Keratinocyte (primary cell): ENCODE measurements around the gene PLA2G2E. TPM values are rescaled to one million over a fixed set of nuclear protein-coding genes. Genes with fewer than 3 reads are reported as not detected.

Experiments used
- DNase-seq: peaks from one replicate; pipeline ENCODE4 v3.0.0-alpha.2; 2011; ENCODE audit warnings: low read depth, missing footprints, low spot score
- FAIRE-seq: peaks from 2 replicates; lab custom pipeline; 2011; peaks lifted over from hg19 to GRCh38; lab: Jason Lieb, UNC
- H2AFZ ChIP-seq: 2 replicates; pipeline ENCODE4 v1.6.0; 2012; ENCODE audit warnings: low read length, control low read depth, inconsistent platforms; ENCODE audit not compliant: control insufficient read depth
- H3K27ac ChIP-seq: 2 replicates; pipeline ENCODE4 v1.5.1; 2011; ENCODE audit warnings: low read length; ENCODE audit not compliant: control insufficient read depth, insufficient read depth
- H3K27me3 ChIP-seq: 3 replicates; pipeline ENCODE4 v1.6.0; 2011; ENCODE audit warnings: low read length; ENCODE audit not compliant: control insufficient read depth, insufficient read depth; ENCODE audit errors: extremely low read depth
- H3K36me3 ChIP-seq, 2 experiments: 2 replicates in 1 of 2; 3 replicates in 1 of 2; pipeline ENCODE4 v1.5.1; 2011; ENCODE audit warnings: low read length in 2 of 2, mild to moderate bottlenecking in 1 of 2; ENCODE audit not compliant: control insufficient read depth in 2 of 2, insufficient read depth in 2 of 2; ENCODE audit errors: extremely low read depth in 1 of 2
- H3K4me1 ChIP-seq: 3 replicates; pipeline ENCODE4 v1.5.1; 2011; ENCODE audit warnings: low read length; ENCODE audit not compliant: control insufficient read depth, insufficient read depth; ENCODE audit errors: extremely low read depth
- H3K4me2 ChIP-seq: 3 replicates; pipeline ENCODE4 v1.6.0; 2011; ENCODE audit warnings: low read depth, low read length; ENCODE audit not compliant: control insufficient read depth, insufficient read depth; ENCODE audit errors: extremely low read depth
- H3K4me3 ChIP-seq, 3 experiments: fragments of 200-600 bp in 1 of 3; sonication (generic) in 1 of 3; 2 replicates in 2 of 3; 3 replicates in 1 of 3; pipeline ENCODE4 v1.5.1; 2011 to 2016; ENCODE audit warnings: low read length in 3 of 3, mild to moderate bottlenecking in 3 of 3, control low read depth in 2 of 3, inconsistent platforms in 1 of 3, low read depth in 1 of 3, mixed read lengths in 1 of 3, mixed run types in 1 of 3, moderate library complexity in 1 of 3; ENCODE audit not compliant: control insufficient read depth in 2 of 3, insufficient read depth in 2 of 3; ENCODE audit errors: extremely low read depth in 1 of 3
- H3K79me2 ChIP-seq: 2 replicates; pipeline ENCODE4 v1.6.0; 2012; ENCODE audit warnings: low read length; ENCODE audit not compliant: control insufficient read depth, insufficient read depth
- H3K9ac ChIP-seq: 3 replicates; pipeline ENCODE4 v1.6.0; 2011; ENCODE audit warnings: low read length; ENCODE audit not compliant: control insufficient read depth, insufficient read depth; ENCODE audit errors: extremely low read depth
- H3K9me1 ChIP-seq: 3 replicates; pipeline ENCODE4 v1.6.0; 2011; ENCODE audit warnings: low read length; ENCODE audit not compliant: control insufficient read depth, insufficient read depth; ENCODE audit errors: extremely low read depth
- H3K9me3 ChIP-seq: 2 replicates; pipeline ENCODE4 v1.5.1; 2012; ENCODE audit warnings: low read depth, low read length; ENCODE audit not compliant: control insufficient read depth
- H4K20me1 ChIP-seq: 3 replicates; pipeline ENCODE4 v1.6.0; 2011; ENCODE audit warnings: low read length; ENCODE audit not compliant: control insufficient read depth, insufficient read depth; ENCODE audit errors: extremely low read depth
- CTCF ChIP-seq, 3 experiments: IDR thresholded peaks in 1 of 3; conservative IDR thresholded peaks in 1 of 3; optimal IDR thresholded peaks in 1 of 3; 2 replicates in 2 of 3; 3 replicates in 1 of 3; pipeline versions ENCODE3 to v1.5.1; 2011; ENCODE audit warnings: low read length in 3 of 3, mild to moderate bottlenecking in 3 of 3, moderate library complexity in 2 of 3, control low read depth in 1 of 3, inconsistent platforms in 1 of 3; ENCODE audit not compliant: insufficient read depth in 2 of 3; ENCODE audit errors: extremely low read depth in 1 of 3
- EZH2 ChIP-seq: IDR thresholded peaks from one replicate; pipeline ENCODE4 v1.6.1; 2012; ENCODE audit warnings: inconsistent platforms, mild to moderate bottlenecking, low read length, moderate library complexity
- dilution Hi-C: fragments of 300-500 bp; cut with MboI; formaldehyde crosslinking; loops from one replicate; pipeline ENCODE4 v1.7.0; 2020; ENCODE audit warnings: low sequenced_read_pairs; ENCODE audit not compliant: extremely low pct_ligation_motif_present
- polyA plus RNA-seq, 5 experiments: library from polyadenylated mRNA; depleted of rRNA in 3 of 5; stranded (reverse) in 3 of 5; stranded (forward) in 1 of 5; unstranded in 1 of 5; fragments of >200 nt; gene quantifications; 1 replicate in 1 of 5; 2 replicates in 3 of 5; 3 replicates in 1 of 5; pipeline versions ENCODE4 v1.2.1 to v1.2.3, GENCODE V29; 2011 to 2012; ENCODE audit warnings: missing spikeins in 2 of 5, low read depth in 1 of 5, low replicate concordance in 1 of 5

Gene PLA2G2E
- polyA plus RNA-seq, 1 donor (not counting 4 experiments of a cell fraction or from before 2014, with no cell fraction given) = not detected

- DNase-seq (no peak), FAIRE-seq (no peak)
- H4K20me1 ChIP-seq = no peaks in the 10 kb centered on the region
- peaks cover 9 to 21% of the 10 kb centered on the region in 2 experiments for H3K36me3 ChIP-seq
- peaks cover 14% of the 10 kb centered on the region for H3K4me1 ChIP-seq
- no peaks in the 10 kb centered on the region for H3K9me3 ChIP-seq
- TF ChIP-seq EZH2 (no peak), CTCF (optimal IDR thresholded peaks at IDR 0.05 in 1 of 3, IDR thresholded peaks at IDR 0.05 in 1 of 3, conservative IDR thresholded peaks at IDR 0.05 in 1 of 3; ENCODE audit: extremely low read depth in 1 of 3, insufficient read depth in 2 of 3, low read length in 3 of 3) (no peak)
- no peak overlapping the region for H3K4me3 ChIP-seq
- H3K9ac ChIP-seq = no peak overlapping the region
- dilution Hi-C loops = no loop called here
- peaks cover 2% of the 10 kb centered on the region for H3K79me2 ChIP-seq
- H3K27ac ChIP-seq = no peak overlapping the region
- no peaks in the 10 kb centered on the region for H3K27me3 ChIP-seq
- H3K4me2 ChIP-seq = no peak overlapping the region
- H2AFZ ChIP-seq = no peak overlapping the region
- H3K9me1 ChIP-seq = no peaks in the 10 kb centered on the region
Observed at GRCh38 chr1:19901653-19902052, 21.8 kb downstream of the PLA2G2E start.

- no peaks in the 10 kb centered on the region for H3K27me3 ChIP-seq
- FAIRE-seq (no peak), DNase-seq (no peak)
- H2AFZ ChIP-seq = no peak overlapping the region
- peaks cover 9% of the 10 kb centered on the region for H3K4me1 ChIP-seq
- H3K9ac ChIP-seq = no peak overlapping the region
- dilution Hi-C loops = no loop called here
- no peaks in the 10 kb centered on the region for H4K20me1 ChIP-seq
- peaks cover 37% of the 10 kb centered on the region for H3K79me2 ChIP-seq
- TF ChIP-seq EZH2 = no peak
- TF ChIP-seq CTCF (optimal IDR thresholded peaks at IDR 0.05 in 1 of 3, IDR thresholded peaks at IDR 0.05 in 1 of 3, conservative IDR thresholded peaks at IDR 0.05 in 1 of 3; ENCODE audit: extremely low read depth in 1 of 3, insufficient read depth in 2 of 3, low read length in 3 of 3) = no peak
- no peaks in the 10 kb centered on the region for H3K9me1 ChIP-seq
- H3K36me3 ChIP-seq = peaks cover 22 to 44% of the 10 kb centered on the region in 2 experiments
- H3K4me3 ChIP-seq = no peak overlapping the region
- H3K9me3 ChIP-seq = no peaks in the 10 kb centered on the region
- no peak overlapping the region for H3K27ac ChIP-seq
- H3K4me2 ChIP-seq = no peak overlapping the region
Observed at GRCh38 chr1:19894218-19894617, 29.2 kb downstream of the PLA2G2E start.
